K562 (cell line): ENCODE results near the gene SLC12A4. TPM values are rescaled to one million over a fixed set of nuclear protein-coding genes. Genes with fewer than 3 reads are reported as not detected.

Source experiments
- ATF1 ChIP-seq, 2 experiments: fragments of 450-650 bp in 1 of 2; IDR thresholded peaks; 2 replicates each; pipeline ENCODE4 v1.6.1; 2016; ENCODE audit warnings: missing compliant biosample characterization in 1 of 2, missing genetic modification characterization in 1 of 2
- CHCHD3 ChIP-seq: fragments of 250-450 bp; sonication (Bioruptor Pico); IDR thresholded peaks from 2 replicates; pipeline ENCODE4 v2.1.2; 2022; ENCODE audit warnings: mild to moderate bottlenecking
- ELF1 ChIP-seq: fragments of 200-800 bp; sonication (Bioruptor generic); IDR thresholded peaks from 2 replicates; pipeline ENCODE4 v1.6.1; 2016; ENCODE audit warnings: missing genetic modification characterization, missing compliant biosample characterization
- ELF2 ChIP-seq: fragments of 250-450 bp; sonication (Bioruptor Pico); IDR thresholded peaks from 2 replicates; pipeline ENCODE4 v1.5.0; 2021; ENCODE audit warnings: mild to moderate bottlenecking
- ETV6 ChIP-seq, 3 experiments: fragments of 150-350 bp in 1 of 3; sonication (generic) in 1 of 3; formaldehyde crosslinking in 1 of 3; IDR thresholded peaks; 2 replicates each; pipeline versions ENCODE4 v1.6.1 to v1.8.0; 2014 to 2022; ENCODE audit warnings: borderline replicate concordance in 2 of 3, low read depth in 2 of 3, antibody characterized with exemption in 1 of 3, low read length in 1 of 3, mild to moderate bottlenecking in 1 of 3, missing genetic modification reagents in 1 of 3
- EWSR1 ChIP-seq: fragments of 450-650 bp; IDR thresholded peaks from 2 replicates; pipeline ENCODE4 v1.6.1; 2018; ENCODE audit warnings: borderline replicate concordance, mild to moderate bottlenecking, low read depth, moderate library complexity; ENCODE audit not compliant: partially characterized antibody
- KHSRP ChIP-seq: fragments of 450-650 bp; IDR thresholded peaks from 2 replicates; pipeline ENCODE4 v1.6.1; 2017
- MYC ChIP-seq, 2 experiments: fragments of 250-450 bp in 1 of 2; sonication (Bioruptor Pico) in 1 of 2; IDR thresholded peaks; 2 replicates each; pipeline versions ENCODE4 v1.5.1 to v1.6.1; 2012 to 2021; ENCODE audit warnings: low read depth in 2 of 2, borderline replicate concordance in 1 of 2, improper control_type of control experiment in 1 of 2, low read length in 1 of 2, mild to moderate bottlenecking in 1 of 2, moderate library complexity in 1 of 2
- NONO ChIP-seq, 2 experiments: fragments of 200-400 bp in 1 of 2; fragments of 450-650 bp in 1 of 2; formaldehyde crosslinking in 1 of 2; IDR thresholded peaks; 2 replicates each; pipeline ENCODE4 v1.6.1; 2017; ENCODE audit warnings: low read depth in 2 of 2, mild to moderate bottlenecking in 2 of 2, moderate library complexity in 2 of 2, low read length in 1 of 2
- PHB2 ChIP-seq: fragments of 450-650 bp; IDR thresholded peaks from 2 replicates; pipeline ENCODE4 v1.6.1; 2017; ENCODE audit warnings: low read depth
- RBM22 ChIP-seq: fragments of 200-400 bp; formaldehyde crosslinking; IDR thresholded peaks from 2 replicates; pipeline ENCODE4 v1.6.1; 2018; ENCODE audit warnings: low read length, low read depth; ENCODE audit not compliant: poor library complexity, severe bottlenecking
- SETDB1 ChIP-seq: IDR thresholded peaks from one replicate; pipeline ENCODE4 v1.6.1; 2012; ENCODE audit warnings: low read length, control low read depth, inconsistent platforms
- ZBED1 ChIP-seq: IDR thresholded peaks from 2 replicates; pipeline ENCODE4 v1.6.1; 2014
- ZNF217 ChIP-seq: sonication (generic); formaldehyde crosslinking; IDR thresholded peaks from 2 replicates; pipeline ENCODE4 v1.8.0; 2022; ENCODE audit warnings: mild to moderate bottlenecking, missing genetic modification reagents
- ZNF780A ChIP-seq: fragments of 250-450 bp; sonication (Bioruptor Pico); IDR thresholded peaks from 2 replicates; pipeline ENCODE4 v1.5.0; 2021; ENCODE audit warnings: mild to moderate bottlenecking
- ZNF785 ChIP-seq: fragments of 250-450 bp; sonication (Bioruptor Pico); IDR thresholded peaks from 2 replicates; pipeline ENCODE4 v1.4.0; 2020; ENCODE audit warnings: mild to moderate bottlenecking
- polyA plus RNA-seq, 8 experiments: library from polyadenylated mRNA; depleted of rRNA in 4 of 8; stranded (reverse) in 5 of 8; unstranded in 3 of 8; fragments of >200 nt; fragmentation: Nextera tagmentation in 2 of 8; fragmentation: Illumina TruSeq in 1 of 8; extraction: Ambion mirVana in 2 of 8; extraction: Trizol in 1 of 8; gene quantifications; 2 replicates each; pipeline versions ENCODE4 v1.2.1 to v1.2.3, GENCODE V29; 2011 to 2014; ENCODE audit warnings: inconsistent platforms in 1 of 8, missing spikeins in 1 of 8
- total RNA-seq, 7 experiments: library from RNA; depleted of rRNA in 6 of 7; stranded (reverse); fragments of >200 nt in 6 of 7; fragmentation: Illumina TruSeq in 2 of 7; extraction: Trizol in 2 of 7; gene quantifications; 2 replicates each; pipeline versions ENCODE4 v1.2.1 to v1.2.3, GENCODE V29; 2011 to 2021; ENCODE audit warnings: low replicate concordance in 1 of 7
- TF ChIP-seq, protein P1 (sequence below), 2 experiments: fragments of 450-650 bp in 1 of 2; IDR thresholded peaks; 2 replicates each; pipeline ENCODE4 v1.6.1; 2011 to 2017; ENCODE audit warnings: low read depth in 2 of 2, antibody characterized with exemption in 1 of 2, borderline replicate concordance in 1 of 2, low read length in 1 of 2, mild to moderate bottlenecking in 1 of 2, mixed read lengths in 1 of 2; ENCODE audit not compliant: control insufficient read depth in 1 of 2
- TF ChIP-seq, protein P2 (sequence below), 3 experiments: IDR thresholded peaks in 2 of 3; conservative IDR thresholded peaks in 1 of 3; 2 replicates each; pipeline ENCODE4 v1.5.1; 2011 to 2012; ENCODE audit warnings: low read length in 3 of 3, mild to moderate bottlenecking in 3 of 3, control low read depth in 2 of 3, improper control_type of control experiment in 1 of 3, inconsistent platforms in 1 of 3, low read depth in 1 of 3, mixed read lengths in 1 of 3, moderate library complexity in 1 of 3; ENCODE audit not compliant: insufficient read depth in 2 of 3
- TF ChIP-seq, protein P3 (sequence below): sonication (generic); formaldehyde crosslinking; IDR thresholded peaks from 2 replicates; pipeline ENCODE4 v1.8.0; 2022; ENCODE audit warnings: mild to moderate bottlenecking, missing genetic modification reagents

The SLC12A4 gene
- total and polyA plus RNA-seq, 9 of the 15 experiments (the other 6 are each of a cell fraction or from before 2014, with no cell fraction given), result 0.75 to 43.5 (median 15.0) TPM

DNA sequence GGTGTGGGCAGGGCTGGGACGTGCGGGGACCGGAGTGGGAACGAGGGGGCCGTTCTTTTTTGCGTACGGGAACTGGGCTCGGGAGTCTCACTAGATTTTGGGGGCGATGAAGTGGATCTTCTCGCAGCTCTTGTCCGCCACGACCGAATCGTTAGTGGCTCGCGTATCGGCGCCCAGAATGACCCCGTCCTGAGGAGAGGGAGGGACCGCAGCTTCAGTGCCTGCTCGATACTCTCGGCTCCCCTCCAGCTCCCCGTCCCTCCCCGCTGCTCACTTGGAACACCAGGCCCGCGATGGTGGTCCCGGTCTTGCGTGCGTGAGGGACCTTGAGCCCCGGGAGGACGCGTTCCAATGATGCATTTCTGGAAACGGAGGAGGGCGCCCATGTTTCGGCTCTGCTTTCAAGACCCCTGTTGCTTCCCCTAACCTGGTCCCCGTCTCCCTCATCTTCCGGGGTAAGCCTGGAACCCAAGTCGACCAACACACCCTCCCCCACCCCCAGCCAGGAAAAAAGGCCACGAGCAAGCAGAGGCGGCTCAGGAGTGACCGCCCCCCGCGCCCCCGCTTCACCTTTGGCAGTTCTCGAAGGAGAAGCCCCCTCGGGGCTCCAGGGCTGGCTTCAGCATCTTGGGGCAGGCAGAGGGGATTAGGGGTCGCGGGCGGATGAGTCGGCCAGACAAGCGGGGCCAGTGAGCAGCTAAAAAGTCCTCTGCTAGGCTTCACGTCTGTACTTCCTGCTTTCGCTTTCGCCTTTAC lies 32.1 kb downstream of the SLC12A4 start, which contains the start of gene PSMB10 (continued):
- TF ChIP-seq, protein P1, sequence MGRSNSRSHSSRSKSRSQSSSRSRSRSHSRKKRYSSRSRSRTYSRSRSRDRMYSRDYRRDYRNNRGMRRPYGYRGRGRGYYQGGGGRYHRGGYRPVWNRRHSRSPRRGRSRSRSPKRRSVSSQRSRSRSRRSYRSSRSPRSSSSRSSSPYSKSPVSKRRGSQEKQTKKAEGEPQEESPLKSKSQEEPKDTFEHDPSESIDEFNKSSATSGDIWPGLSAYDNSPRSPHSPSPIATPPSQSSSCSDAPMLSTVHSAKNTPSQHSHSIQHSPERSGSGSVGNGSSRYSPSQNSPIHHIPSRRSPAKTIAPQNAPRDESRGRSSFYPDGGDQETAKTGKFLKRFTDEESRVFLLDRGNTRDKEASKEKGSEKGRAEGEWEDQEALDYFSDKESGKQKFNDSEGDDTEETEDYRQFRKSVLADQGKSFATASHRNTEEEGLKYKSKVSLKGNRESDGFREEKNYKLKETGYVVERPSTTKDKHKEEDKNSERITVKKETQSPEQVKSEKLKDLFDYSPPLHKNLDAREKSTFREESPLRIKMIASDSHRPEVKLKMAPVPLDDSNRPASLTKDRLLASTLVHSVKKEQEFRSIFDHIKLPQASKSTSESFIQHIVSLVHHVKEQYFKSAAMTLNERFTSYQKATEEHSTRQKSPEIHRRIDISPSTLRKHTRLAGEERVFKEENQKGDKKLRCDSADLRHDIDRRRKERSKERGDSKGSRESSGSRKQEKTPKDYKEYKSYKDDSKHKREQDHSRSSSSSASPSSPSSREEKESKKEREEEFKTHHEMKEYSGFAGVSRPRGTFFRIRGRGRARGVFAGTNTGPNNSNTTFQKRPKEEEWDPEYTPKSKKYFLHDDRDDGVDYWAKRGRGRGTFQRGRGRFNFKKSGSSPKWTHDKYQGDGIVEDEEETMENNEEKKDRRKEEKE (IDR thresholded peaks at IDR 0.05; ENCODE audit: borderline replicate concordance in 1 of 2, control insufficient read depth in 1 of 2, low read depth in 2 of 2, low read length in 1 of 2), result no peak
- no peak for TF ChIP-seq ZNF217 (CRISPR knock-in tag)
- TF ChIP-seq NONO (IDR thresholded peaks at IDR 0.05; ENCODE audit: low read depth in 2 of 2, low read length in 1 of 2), result no peak
- TF ChIP-seq ZNF785 (CRISPR knock-in tag), result no peak
- TF ChIP-seq ELF2, result peak; percentile 26; the same call in 1 of the 2 replicates
- peak; percentile 81 for TF ChIP-seq RBM22
- TF ChIP-seq CHCHD3 (CRISPR knock-in tag), result no peak
- peak; percentile 73 for TF ChIP-seq ELF1 (tag)
- TF ChIP-seq ATF1 (CRISPR knock-in tag; IDR thresholded peaks at IDR 0.05), result no peak
- 0 out of 2 replicates have a peak, but pooled peaks have one; percentile 3 for TF ChIP-seq ATF1 (tag; IDR thresholded peaks at IDR 0.05)
- TF ChIP-seq SETDB1, result no peak
- TF ChIP-seq, protein P2, sequence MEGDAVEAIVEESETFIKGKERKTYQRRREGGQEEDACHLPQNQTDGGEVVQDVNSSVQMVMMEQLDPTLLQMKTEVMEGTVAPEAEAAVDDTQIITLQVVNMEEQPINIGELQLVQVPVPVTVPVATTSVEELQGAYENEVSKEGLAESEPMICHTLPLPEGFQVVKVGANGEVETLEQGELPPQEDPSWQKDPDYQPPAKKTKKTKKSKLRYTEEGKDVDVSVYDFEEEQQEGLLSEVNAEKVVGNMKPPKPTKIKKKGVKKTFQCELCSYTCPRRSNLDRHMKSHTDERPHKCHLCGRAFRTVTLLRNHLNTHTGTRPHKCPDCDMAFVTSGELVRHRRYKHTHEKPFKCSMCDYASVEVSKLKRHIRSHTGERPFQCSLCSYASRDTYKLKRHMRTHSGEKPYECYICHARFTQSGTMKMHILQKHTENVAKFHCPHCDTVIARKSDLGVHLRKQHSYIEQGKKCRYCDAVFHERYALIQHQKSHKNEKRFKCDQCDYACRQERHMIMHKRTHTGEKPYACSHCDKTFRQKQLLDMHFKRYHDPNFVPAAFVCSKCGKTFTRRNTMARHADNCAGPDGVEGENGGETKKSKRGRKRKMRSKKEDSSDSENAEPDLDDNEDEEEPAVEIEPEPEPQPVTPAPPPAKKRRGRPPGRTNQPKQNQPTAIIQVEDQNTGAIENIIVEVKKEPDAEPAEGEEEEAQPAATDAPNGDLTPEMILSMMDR (IDR thresholded peaks at IDR 0.05 in 2 of 3, conservative IDR thresholded peaks at IDR 0.05 in 1 of 3; ENCODE audit: insufficient read depth in 2 of 3, low read depth in 1 of 3, low read length in 3 of 3), result 0 out of 6 replicates have a peak, but pooled peaks of 1 of the 3 experiments have one; percentile 12
- TF ChIP-seq ETV6 (IDR thresholded peaks at IDR 0.05; ENCODE audit: borderline replicate concordance in 1 of 2, low read depth in 2 of 2, low read length in 1 of 2), result no peak
- no peak; the same call in 1 of the 2 replicates for TF ChIP-seq ETV6 (CRISPR knock-in tag; IDR thresholded peaks at IDR 0.05; ENCODE audit: borderline replicate concordance)
- TF ChIP-seq ZBED1, result no peak
- TF ChIP-seq, protein P3, sequence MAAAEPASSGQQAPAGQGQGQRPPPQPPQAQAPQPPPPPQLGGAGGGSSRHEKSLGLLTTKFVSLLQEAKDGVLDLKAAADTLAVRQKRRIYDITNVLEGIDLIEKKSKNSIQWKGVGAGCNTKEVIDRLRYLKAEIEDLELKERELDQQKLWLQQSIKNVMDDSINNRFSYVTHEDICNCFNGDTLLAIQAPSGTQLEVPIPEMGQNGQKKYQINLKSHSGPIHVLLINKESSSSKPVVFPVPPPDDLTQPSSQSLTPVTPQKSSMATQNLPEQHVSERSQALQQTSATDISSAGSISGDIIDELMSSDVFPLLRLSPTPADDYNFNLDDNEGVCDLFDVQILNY (CRISPR knock-in tag), result peak; percentile 67; the same call in 1 of the 2 replicates
- no peak; the same call in 1 of the 2 replicates for TF ChIP-seq MYC (IDR thresholded peaks at IDR 0.05; ENCODE audit: low read depth, low read length)
- TF ChIP-seq MYC (CRISPR knock-in tag; IDR thresholded peaks at IDR 0.05; ENCODE audit: borderline replicate concordance, low read depth), result peak; percentile 42; the same call in 1 of the 2 replicates
- TF ChIP-seq KHSRP, result no peak
- no peak for TF ChIP-seq EWSR1
- TF ChIP-seq ZNF780A (CRISPR knock-in tag), result no peak
- no peak for TF ChIP-seq PHB2
